Left ventricle myocardium inferior (tissue), 1 donor: ENCODE measurements around the gene HSD3B2. TPM values are rescaled to one million over a fixed set of nuclear protein-coding genes. Genes with fewer than 3 reads are reported as not detected.

Experiments
- DNase-seq: peaks from one replicate; pipeline ENCODE4 v3.0.0-alpha.2; 2020
- H3K27ac ChIP-seq: fragments of 200-600 bp; replicated peaks from 2 replicates; pipeline ENCODE4 v1.8.0; 2021
- H3K27me3 ChIP-seq: fragments of 200-600 bp; 2 replicates; pipeline ENCODE4 v1.8.0; 2021; ENCODE audit warnings: low read depth
- H3K36me3 ChIP-seq: fragments of 200-600 bp; 2 replicates; pipeline ENCODE4 v1.8.0; 2021
- H3K4me1 ChIP-seq: fragments of 200-600 bp; 2 replicates; pipeline ENCODE4 v1.8.0; 2021
- H3K4me3 ChIP-seq: fragments of 200-600 bp; 2 replicates; pipeline ENCODE4 v1.8.0; 2021; ENCODE audit warnings: mild to moderate bottlenecking, moderate library complexity
- H3K9me3 ChIP-seq: fragments of 200-600 bp; replicated peaks from 2 replicates; pipeline ENCODE4 v1.8.0; 2021
- intact Hi-C: fragments of 100-400 bp; cut with micrococcal nuclease; formaldehyde crosslinking; loops from one replicate; pipeline ENCODE4 v1.11.0; 2022
- total RNA-seq: library from RNA; stranded (reverse); fragmentation: NEBNext Ultra II Directional; extraction: Animal tissue kit (Norgen Biotek cat#: 25700); gene quantifications from one replicate; pipeline ENCODE4 v1.2.1, GENCODE V29; 2021
- TF ChIP-seq, protein P1 (sequence below): fragments of 200-600 bp; IDR thresholded peaks from 2 replicates; pipeline ENCODE4 v1.8.0; 2021; ENCODE audit warnings: antibody characterized with exemption, mild to moderate bottlenecking, borderline replicate concordance
- donor health status: DM: no; HTN: yes; CAD: no; lungs with severe emphysema.

The HSD3B2 gene
- total RNA-seq, 1 donor from 2014 or later = not detected

DNA sequence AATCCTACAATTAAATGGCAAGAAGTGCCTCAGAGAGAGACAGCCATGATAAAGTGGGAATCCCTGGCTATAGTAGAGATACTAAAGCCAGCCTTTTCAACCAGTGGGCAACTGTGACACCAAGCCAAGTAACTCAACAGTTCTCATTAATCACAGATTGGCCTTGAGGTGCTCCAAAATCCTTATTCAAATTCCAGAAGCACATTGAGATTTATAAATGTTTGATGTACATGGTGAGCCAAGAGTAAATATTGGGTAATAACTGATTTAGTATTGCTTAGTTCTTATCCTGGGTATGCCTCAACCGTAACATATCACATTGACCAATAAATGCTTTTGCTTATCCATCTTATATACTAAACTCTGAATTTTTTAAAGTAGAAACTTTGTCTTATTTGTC is 29.3 kb upstream of the HSD3B2 start:
- Histone ChIP-seq H3K27me3 (peaks cover 5% of the 10 kb centered on the region), H3K4me1 (no peaks in the 10 kb centered on the region), H3K27ac (no peak overlapping the region), H3K9me3 (no peaks in the 10 kb centered on the region), H3K4me3 (no peak overlapping the region), H3K36me3 (no peaks in the 10 kb centered on the region)
- no peak for DNase-seq
- intact Hi-C loops = no loop called here
- TF ChIP-seq, protein P1, sequence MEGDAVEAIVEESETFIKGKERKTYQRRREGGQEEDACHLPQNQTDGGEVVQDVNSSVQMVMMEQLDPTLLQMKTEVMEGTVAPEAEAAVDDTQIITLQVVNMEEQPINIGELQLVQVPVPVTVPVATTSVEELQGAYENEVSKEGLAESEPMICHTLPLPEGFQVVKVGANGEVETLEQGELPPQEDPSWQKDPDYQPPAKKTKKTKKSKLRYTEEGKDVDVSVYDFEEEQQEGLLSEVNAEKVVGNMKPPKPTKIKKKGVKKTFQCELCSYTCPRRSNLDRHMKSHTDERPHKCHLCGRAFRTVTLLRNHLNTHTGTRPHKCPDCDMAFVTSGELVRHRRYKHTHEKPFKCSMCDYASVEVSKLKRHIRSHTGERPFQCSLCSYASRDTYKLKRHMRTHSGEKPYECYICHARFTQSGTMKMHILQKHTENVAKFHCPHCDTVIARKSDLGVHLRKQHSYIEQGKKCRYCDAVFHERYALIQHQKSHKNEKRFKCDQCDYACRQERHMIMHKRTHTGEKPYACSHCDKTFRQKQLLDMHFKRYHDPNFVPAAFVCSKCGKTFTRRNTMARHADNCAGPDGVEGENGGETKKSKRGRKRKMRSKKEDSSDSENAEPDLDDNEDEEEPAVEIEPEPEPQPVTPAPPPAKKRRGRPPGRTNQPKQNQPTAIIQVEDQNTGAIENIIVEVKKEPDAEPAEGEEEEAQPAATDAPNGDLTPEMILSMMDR = no peak

- Histone ChIP-seq H3K4me1 (no peaks in the 10 kb centered on the region), H3K4me3 (no peak overlapping the region), H3K27ac (no peak overlapping the region), H3K27me3 (peaks cover 5% of the 10 kb centered on the region), H3K9me3 (no peaks in the 10 kb centered on the region), H3K36me3 (no peaks in the 10 kb centered on the region)
- DNase-seq = no peak
- intact Hi-C loops = no loop called here
- TF ChIP-seq, protein P1 = no peak
Observed at GRCh38 chr1:119387858-119388257, 27.1 kb upstream of the HSD3B2 start.

DNA sequence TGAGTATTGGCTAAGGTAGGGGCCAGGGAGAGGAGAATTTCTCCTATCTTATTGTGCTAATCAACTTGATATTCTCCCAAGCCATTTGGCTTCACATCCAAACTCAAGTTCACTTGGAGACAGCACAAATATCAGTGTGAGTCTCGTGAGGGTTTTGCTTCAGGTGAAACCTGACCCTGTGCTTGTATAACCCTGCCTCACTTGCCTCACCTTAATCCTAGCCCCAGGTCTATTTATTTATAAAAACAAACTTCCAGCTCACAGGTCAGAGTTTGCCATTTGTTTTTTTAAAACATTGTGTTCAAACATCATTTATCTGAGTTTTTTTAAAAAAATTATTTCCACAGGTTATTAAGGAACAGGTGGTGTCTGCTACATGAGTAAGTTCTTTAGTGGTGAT is 26.5 kb upstream of the HSD3B2 start:
- H3K4me3 ChIP-seq = no peak overlapping the region
- H3K27me3 ChIP-seq = peaks cover 8% of the 10 kb centered on the region
- TF ChIP-seq, protein P1 = no peak
- no peak for DNase-seq
- no peak overlapping the region for H3K27ac ChIP-seq
- no peaks in the 10 kb centered on the region for H3K4me1 ChIP-seq
- intact Hi-C loops = no loop called here
- no peaks in the 10 kb centered on the region for H3K36me3 ChIP-seq
- no peaks in the 10 kb centered on the region for H3K9me3 ChIP-seq

GRCh38 chr1:119390526-119390925 is 24.4 kb upstream of the HSD3B2 start:
- no peak overlapping the region for H3K27ac ChIP-seq
- peaks cover 16% of the 10 kb centered on the region for H3K27me3 ChIP-seq
- no peaks in the 10 kb centered on the region for H3K4me1 ChIP-seq
- intact Hi-C loops = no loop called here
- H3K36me3 ChIP-seq = no peaks in the 10 kb centered on the region
- H3K9me3 ChIP-seq = no peaks in the 10 kb centered on the region
- DNase-seq = no peak
- TF ChIP-seq, protein P1 = no peak
- no peak overlapping the region for H3K4me3 ChIP-seq

- Histone ChIP-seq H3K27ac (no peak overlapping the region), H3K27me3 (peaks cover 11% of the 10 kb centered on the region), H3K9me3 (no peaks in the 10 kb centered on the region), H3K4me1 (no peaks in the 10 kb centered on the region), H3K36me3 (no peaks in the 10 kb centered on the region), H3K4me3 (no peak overlapping the region)
- DNase-seq = no peak
- TF ChIP-seq, protein P1 = no peak
- intact Hi-C loops = no loop called here
Observed at GRCh38 chr1:119391749-119392148, 23.2 kb upstream of the HSD3B2 start.

GRCh38 chr1:119394085-119394484 is 20.9 kb upstream of the HSD3B2 start:
- H3K27ac ChIP-seq = no peak overlapping the region
- no peak for DNase-seq
- H3K4me3 ChIP-seq = no peak overlapping the region
- H3K4me1 ChIP-seq = no peaks in the 10 kb centered on the region
- no peaks in the 10 kb centered on the region for H3K36me3 ChIP-seq
- TF ChIP-seq, protein P1 = no peak
- intact Hi-C loops = no loop called here
- no peaks in the 10 kb centered on the region for H3K9me3 ChIP-seq
- H3K27me3 ChIP-seq = peaks cover 11% of the 10 kb centered on the region
